NAMALWA (cell line): ENCODE measurements around the gene COL1A2.

Experiments used
- DNase-seq: peaks from one replicate; pipeline ENCODE4 v3.0.0-alpha.2; 2015; ENCODE audit warnings: low spot score

Gene COL1A2

GRCh38 chr7:94384315-94384714, 10.4 kb upstream of the COL1A2 start:
- no peak for DNase-seq

GRCh38 chr7:94386416-94386815, 8.3 kb upstream of the COL1A2 start:
- no peak for DNase-seq

GRCh38 chr7:94388540-94388939, 6.2 kb upstream of the COL1A2 start:
- no peak for DNase-seq

- DNase-seq = no peak
Observed at GRCh38 chr7:94389381-94389780, 5.3 kb upstream of the COL1A2 start.

- no peak for DNase-seq
Observed at GRCh38 chr7:94391726-94392392, 2.8 kb upstream of the COL1A2 start.

- no peak for DNase-seq
Observed at GRCh38 chr7:94392393-94392786, 2.3 kb upstream of the COL1A2 start.

GRCh38 chr7:94393246-94394108, 1.2 kb upstream of the COL1A2 start:
- no peak for DNase-seq

- no peak for DNase-seq
Observed at GRCh38 chr7:94394109-94394436, 622 bp upstream of the COL1A2 start.

GRCh38 chr7:94395141-94396036, 694 bp downstream of the COL1A2 start:
- DNase-seq = peak; percentile 85

- DNase-seq = no peak
Observed at GRCh38 chr7:94396037-94396431, 1.3 kb downstream of the COL1A2 start.

GRCh38 chr7:94396596-94396995, 1.9 kb downstream of the COL1A2 start:
- DNase-seq = no peak

GRCh38 chr7:94397722-94398121, 3.0 kb downstream of the COL1A2 start:
- no peak for DNase-seq

GRCh38 chr7:94398841-94399240, 4.1 kb downstream of the COL1A2 start:
- DNase-seq = no peak

- no peak for DNase-seq
Observed at GRCh38 chr7:94400022-94400421, 5.3 kb downstream of the COL1A2 start.

- DNase-seq = no peak
Observed at GRCh38 chr7:94400643-94401427, 6.1 kb downstream of the COL1A2 start.

- no peak for DNase-seq
Observed at GRCh38 chr7:94401428-94401814, 6.7 kb downstream of the COL1A2 start.

- no peak for DNase-seq
Observed at GRCh38 chr7:94403546-94403945, 8.9 kb downstream of the COL1A2 start.

- no peak for DNase-seq
Observed at GRCh38 chr7:94405506-94405905, 10.8 kb downstream of the COL1A2 start.

GRCh38 chr7:94406696-94407095, 12.0 kb downstream of the COL1A2 start:
- DNase-seq = no peak

- DNase-seq = no peak
Observed at GRCh38 chr7:94409200-94409948, 14.7 kb downstream of the COL1A2 start.
